ENCODE results near the gene MYADML2. TPM values are rescaled to one million over a fixed set of nuclear protein-coding genes. Genes with fewer than 3 reads are reported as not detected.

The MYADML2 gene
- total RNA-seq, 2 donors from 2014 or later, result not detected

- H3K27me3 Mint-ChIP-seq (ENCODE audit: insufficient read depth), result peaks cover 14% of the 10 kb centered on the region
- H3K9me3 ChIP-seq (ENCODE audit: control insufficient read depth, low read length), result no peaks in the 10 kb centered on the region
- WGBS, 2 experiments (ENCODE audit: insufficient coverage in 1 of 2, insufficient read length in 1 of 2), result 84 to 91% methylated on average over 6 to 16 of the region's 16 CpGs
Observed at GRCh38 chr17:81952792-81953228, 5.8 kb upstream of the MYADML2 start.

GRCh38 chr17:81951785-81952684 lies 5.0 kb upstream of the MYADML2 start:
- H3K4me1 ChIP-seq (ENCODE audit: control insufficient read depth, insufficient read depth, low read length), result no peaks in the 10 kb centered on the region
- H3K27me3 ChIP-seq (ENCODE audit: control insufficient read depth, insufficient read depth, low read length, poor library complexity, severe bottlenecking), result no peaks in the 10 kb centered on the region
- H3K36me3 Mint-ChIP-seq (ENCODE audit: low read depth), result no peaks in the 10 kb centered on the region
- 80 to 82% methylated on average over 9 to 10 of the region's 13 CpGs for WGBS, 2 experiments (ENCODE audit: insufficient coverage in 1 of 2, insufficient read length in 1 of 2)
- H3K9ac ChIP-seq (ENCODE audit: extremely low read depth, low read length, poor library complexity, severe bottlenecking), result no peak overlapping the region
- peaks cover 10% of the 10 kb centered on the region for H3K27me3 Mint-ChIP-seq (ENCODE audit: insufficient read depth)
- no peak overlapping the region for H3K27ac ChIP-seq (ENCODE audit: low read depth, low read length)
- no peak overlapping the region for H3K4me3 Mint-ChIP-seq
- TF ChIP-seq CTCF (conservative IDR thresholded peaks at IDR 0.05), result no peak
- H3K9me3 ChIP-seq (ENCODE audit: control insufficient read depth, low read length), result no peaks in the 10 kb centered on the region
- H3K4me1 Mint-ChIP-seq, result no peaks in the 10 kb centered on the region
- peak; percentile 39 for DNase-seq
- no peaks in the 10 kb centered on the region for H3K9me3 Mint-ChIP-seq
- H3K27ac Mint-ChIP-seq, result no peak overlapping the region
- no peak overlapping the region for H3K4me3 ChIP-seq (ENCODE audit: low read length)
- no peaks in the 10 kb centered on the region for H3K36me3 ChIP-seq (ENCODE audit: control insufficient read depth, insufficient read depth, low read length)

More at GRCh38 chr17:81952792-81953228, 5.8 kb upstream of the MYADML2 start:
- Histone ChIP-seq H3K27me3 (ENCODE audit: control insufficient read depth, insufficient read depth, low read length, poor library complexity, severe bottlenecking) (peaks cover 7% of the 10 kb centered on the region), H3K36me3 (ENCODE audit: control insufficient read depth, insufficient read depth, low read length) (no peaks in the 10 kb centered on the region), H3K4me1 (ENCODE audit: control insufficient read depth, insufficient read depth, low read length) (no peaks in the 10 kb centered on the region), H3K27ac (ENCODE audit: low read depth, low read length) (no peak overlapping the region), H3K4me3 (ENCODE audit: low read length) (no peak overlapping the region), H3K9ac (ENCODE audit: extremely low read depth, low read length, poor library complexity, severe bottlenecking) (no peak overlapping the region)
- Mint-ChIP-seq H3K4me1 (no peaks in the 10 kb centered on the region), H3K36me3 (ENCODE audit: low read depth) (no peaks in the 10 kb centered on the region), H3K9me3 (no peaks in the 10 kb centered on the region), H3K27ac (no peak overlapping the region), H3K4me3 (no peak overlapping the region)
- no peak for TF ChIP-seq CTCF (conservative IDR thresholded peaks at IDR 0.05)
- DNase-seq, result peak; percentile 50

GRCh38 chr17:81950501-81950900 lies 3.5 kb upstream of the MYADML2 start:
- TF ChIP-seq CTCF (conservative IDR thresholded peaks at IDR 0.05), result no peak
- Histone ChIP-seq H3K27me3 (ENCODE audit: control insufficient read depth, insufficient read depth, low read length, poor library complexity, severe bottlenecking) (no peaks in the 10 kb centered on the region), H3K9me3 (ENCODE audit: control insufficient read depth, low read length) (no peaks in the 10 kb centered on the region), H3K27ac (ENCODE audit: low read depth, low read length) (no peak overlapping the region), H3K36me3 (ENCODE audit: control insufficient read depth, insufficient read depth, low read length) (no peaks in the 10 kb centered on the region), H3K4me3 (ENCODE audit: low read length) (no peak overlapping the region), H3K9ac (ENCODE audit: extremely low read depth, low read length, poor library complexity, severe bottlenecking) (no peak overlapping the region), H3K4me1 (ENCODE audit: control insufficient read depth, insufficient read depth, low read length) (no peaks in the 10 kb centered on the region)
- Mint-ChIP-seq H3K4me3 (no peak overlapping the region), H3K4me1 (no peaks in the 10 kb centered on the region), H3K9me3 (no peaks in the 10 kb centered on the region), H3K27ac (no peak overlapping the region), H3K27me3 (ENCODE audit: insufficient read depth) (peaks cover 9% of the 10 kb centered on the region), H3K36me3 (ENCODE audit: low read depth) (no peaks in the 10 kb centered on the region)
- 84 to 88% methylated on average over 15 of the region's 15 CpGs for WGBS, 2 experiments (ENCODE audit: insufficient coverage in 1 of 2, insufficient read length in 1 of 2)
- DNase-seq, result no peak
